HEK293 (cell line): ENCODE measurements around the gene QSOX1.

Experiments used
- CTCF ChIA-PET: fragments of 350-600 bp; formaldehyde crosslinking; extraction: SDS; loops from one replicate; lab custom pipeline; 2021; ENCODE audit warnings: antibody characterized with exemption; lab: Yijun Ruan, JAX
- POLR2A ChIA-PET: fragments of 300-600 bp; formaldehyde crosslinking; extraction: SDS; loops from one replicate; lab custom pipeline; 2020; ENCODE audit warnings: antibody characterized with exemption, inconsistent platforms; lab: Yijun Ruan, JAX
- H3K27ac ChIP-seq: fragments of 200-500 bp; sonication (Bioruptor generic); 2 replicates; pipeline ENCODE4 v1.5.1; 2014; ENCODE audit warnings: low read depth, low read length, control low read depth, inconsistent platforms; ENCODE audit errors: extremely low read depth
- H3K36me3 ChIP-seq, 2 experiments: fragments of 200-500 bp in 1 of 2; sonication (Bioruptor generic) in 1 of 2; 1 replicate in 1 of 2; 2 replicates in 1 of 2; pipeline ENCODE4 v1.5.1; 2014 to 2017; ENCODE audit warnings: inconsistent platforms in 2 of 2, low read length in 2 of 2; ENCODE audit not compliant: control insufficient read depth in 2 of 2, insufficient read depth in 1 of 2
- H3K4me1 ChIP-seq: fragments of 200-500 bp; sonication (Bioruptor generic); 2 replicates; pipeline ENCODE4 v1.5.1; 2014; ENCODE audit warnings: mild to moderate bottlenecking, low read length, inconsistent platforms; ENCODE audit not compliant: control insufficient read depth, insufficient read depth
- H3K4me3 ChIP-seq: 2 replicates; pipeline ENCODE4 v1.5.1; 2011; ENCODE audit warnings: low read depth, mild to moderate bottlenecking, control low read depth, low read length, moderate library complexity
- H3K9me3 ChIP-seq: fragments of 200-500 bp; sonication (Bioruptor generic); 2 replicates; pipeline ENCODE4 v1.5.1; 2014; ENCODE audit warnings: low read depth, low read length, inconsistent platforms; ENCODE audit not compliant: control insufficient read depth, insufficient read depth
- YY1 ChIP-seq: fragments of 450-650 bp; formaldehyde crosslinking; IDR thresholded peaks from 2 replicates; pipeline ENCODE4 v1.5.1; 2018; ENCODE audit warnings: missing biosample characterization, missing genetic modification characterization
- ZIC2 ChIP-seq: fragments of 450-650 bp; formaldehyde crosslinking; IDR thresholded peaks from 2 replicates; pipeline ENCODE4 v1.5.1; 2016; ENCODE audit warnings: missing biosample characterization, missing genetic modification characterization
- ZNF48 ChIP-seq: fragments of 450-650 bp; formaldehyde crosslinking; IDR thresholded peaks from 2 replicates; pipeline ENCODE4 v1.5.1; 2016; ENCODE audit warnings: missing biosample characterization, missing genetic modification characterization
- ZNF626 ChIP-seq: fragments of 450-650 bp; sonication (Bioruptor Pico); formaldehyde crosslinking; IDR thresholded peaks from 2 replicates; pipeline ENCODE4 v1.5.1; 2018; ENCODE audit warnings: missing biosample characterization, missing genetic modification characterization, inconsistent platforms
- ZNF658 ChIP-seq: fragments of 450-650 bp; formaldehyde crosslinking; IDR thresholded peaks from 2 replicates; pipeline ENCODE4; 2016; ENCODE audit warnings: missing biosample characterization, missing genetic modification characterization
- ZNF670 ChIP-seq: fragments of 450-650 bp; formaldehyde crosslinking; IDR thresholded peaks from 2 replicates; pipeline ENCODE4 v1.5.1; 2016; ENCODE audit warnings: missing biosample characterization, missing genetic modification characterization, low read depth
- ZNF692 ChIP-seq: fragments of 450-650 bp; formaldehyde crosslinking; IDR thresholded peaks from 2 replicates; pipeline ENCODE4 v1.5.1; 2016; ENCODE audit warnings: missing biosample characterization, missing genetic modification characterization
- ZNF704 ChIP-seq: fragments of 450-650 bp; formaldehyde crosslinking; IDR thresholded peaks from 2 replicates; pipeline ENCODE4 v1.5.1; 2016; ENCODE audit warnings: missing biosample characterization, missing genetic modification characterization
- TF ChIP-seq, protein P1 (sequence below): fragments of 450-650 bp; formaldehyde crosslinking; conservative IDR thresholded peaks from 2 replicates; pipeline ENCODE4 v1.5.1; 2016; ENCODE audit warnings: low read depth, missing biosample characterization, missing genetic modification characterization
- TF ChIP-seq, protein P2 (sequence below): fragments of 450-650 bp; formaldehyde crosslinking; IDR thresholded peaks from 2 replicates; pipeline ENCODE4 v1.5.1; 2016; ENCODE audit warnings: missing biosample characterization, missing genetic modification characterization
- TF ChIP-seq, protein P3 (sequence below): fragments of 450-650 bp; formaldehyde crosslinking; IDR thresholded peaks from 2 replicates; pipeline ENCODE4 v1.5.1; 2016; ENCODE audit warnings: missing biosample characterization, missing genetic modification characterization, borderline replicate concordance

The QSOX1 gene

GRCh38 chr1:180215856-180216625 lies 61.4 kb downstream of the QSOX1 start:
- CTCF ChIA-PET: interaction anchor here (0.7 kb wide), 1 partner anchor 23 kb away, joined by 3 read pairs; no protein-coding TSS in a partner anchor
- no peak overlapping the region for H3K27ac ChIP-seq
- no peaks in the 10 kb centered on the region for H3K4me1 ChIP-seq
- POLR2A ChIA-PET: no interaction called here
- H3K4me3 ChIP-seq: no peak overlapping the region
- TF ChIP-seq ZNF692 (tag by site-specific recombination): no peak
- no peak for TF ChIP-seq ZNF626
- no peak for TF ChIP-seq ZNF658 (tag by site-specific recombination)
- TF ChIP-seq ZNF48 (tag by site-specific recombination): no peak
- TF ChIP-seq, protein P1, sequence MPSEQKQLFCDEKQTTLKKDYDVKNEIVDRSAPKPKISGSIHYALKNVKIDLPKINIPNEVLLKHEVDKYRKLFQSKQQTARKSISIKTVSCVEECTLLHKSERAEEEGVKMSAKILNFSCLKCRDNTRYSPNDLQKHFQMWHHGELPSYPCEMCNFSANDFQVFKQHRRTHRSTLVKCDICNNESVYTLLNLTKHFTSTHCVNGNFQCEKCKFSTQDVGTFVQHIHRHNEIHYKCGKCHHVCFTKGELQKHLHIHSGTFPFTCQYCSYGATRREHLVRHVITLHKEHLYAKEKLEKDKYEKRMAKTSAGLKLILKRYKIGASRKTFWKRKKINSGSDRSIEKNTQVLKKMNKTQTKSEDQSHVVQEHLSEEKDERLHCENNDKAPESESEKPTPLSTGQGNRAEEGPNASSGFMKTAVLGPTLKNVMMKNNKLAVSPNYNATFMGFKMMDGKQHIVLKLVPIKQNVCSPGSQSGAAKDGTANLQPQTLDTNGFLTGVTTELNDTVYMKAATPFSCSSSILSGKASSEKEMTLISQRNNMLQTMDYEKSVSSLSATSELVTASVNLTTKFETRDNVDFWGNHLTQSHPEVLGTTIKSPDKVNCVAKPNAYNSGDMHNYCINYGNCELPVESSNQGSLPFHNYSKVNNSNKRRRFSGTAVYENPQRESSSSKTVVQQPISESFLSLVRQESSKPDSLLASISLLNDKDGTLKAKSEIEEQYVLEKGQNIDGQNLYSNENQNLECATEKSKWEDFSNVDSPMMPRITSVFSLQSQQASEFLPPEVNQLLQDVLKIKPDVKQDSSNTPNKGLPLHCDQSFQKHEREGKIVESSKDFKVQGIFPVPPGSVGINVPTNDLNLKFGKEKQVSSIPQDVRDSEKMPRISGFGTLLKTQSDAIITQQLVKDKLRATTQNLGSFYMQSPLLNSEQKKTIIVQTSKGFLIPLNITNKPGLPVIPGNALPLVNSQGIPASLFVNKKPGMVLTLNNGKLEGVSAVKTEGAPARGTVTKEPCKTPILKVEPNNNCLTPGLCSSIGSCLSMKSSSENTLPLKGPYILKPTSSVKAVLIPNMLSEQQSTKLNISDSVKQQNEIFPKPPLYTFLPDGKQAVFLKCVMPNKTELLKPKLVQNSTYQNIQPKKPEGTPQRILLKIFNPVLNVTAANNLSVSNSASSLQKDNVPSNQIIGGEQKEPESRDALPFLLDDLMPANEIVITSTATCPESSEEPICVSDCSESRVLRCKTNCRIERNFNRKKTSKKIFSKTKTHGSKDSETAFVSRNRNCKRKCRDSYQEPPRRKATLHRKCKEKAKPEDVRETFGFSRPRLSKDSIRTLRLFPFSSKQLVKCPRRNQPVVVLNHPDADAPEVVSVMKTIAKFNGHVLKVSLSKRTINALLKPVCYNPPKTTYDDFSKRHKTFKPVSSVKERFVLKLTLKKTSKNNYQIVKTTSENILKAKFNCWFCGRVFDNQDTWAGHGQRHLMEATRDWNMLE (tag by site-specific recombination): no peak
- TF ChIP-seq YY1 (tag by site-specific recombination): no peak
- no peak for TF ChIP-seq ZNF670
- TF ChIP-seq ZIC2: no peak
- TF ChIP-seq ZNF704: no peak
- TF ChIP-seq, protein P2, sequence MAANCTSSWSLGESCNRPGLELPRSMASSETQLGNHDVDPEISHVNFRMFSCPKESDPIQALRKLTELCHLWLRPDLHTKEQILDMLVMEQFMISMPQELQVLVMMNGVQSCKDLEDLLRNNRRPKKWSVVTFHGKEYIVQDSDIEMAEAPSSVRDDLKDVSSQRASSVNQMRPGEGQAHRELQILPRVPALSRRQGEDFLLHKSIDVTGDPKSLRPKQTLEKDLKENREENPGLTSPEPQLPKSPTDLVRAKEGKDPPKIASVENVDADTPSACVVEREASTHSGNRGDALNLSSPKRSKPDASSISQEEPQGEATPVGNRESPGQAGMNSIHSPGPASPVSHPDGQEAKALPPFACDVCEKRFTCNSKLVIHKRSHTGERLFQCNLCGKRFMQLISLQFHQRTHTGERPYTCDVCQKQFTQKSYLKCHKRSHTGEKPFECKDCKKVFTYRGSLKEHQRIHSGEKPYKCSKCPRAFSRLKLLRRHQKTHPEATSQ (tag by site-specific recombination): no peak
- H3K9me3 ChIP-seq: no peaks in the 10 kb centered on the region
- no peaks in the 10 kb centered on the region for H3K36me3 ChIP-seq

- CTCF ChIA-PET: interaction anchor here (1.0 to 1.1 kb wide), 2 partner anchors 36 to 266 kb away, joined by 3 to 7 read pairs; no protein-coding TSS in a partner anchor
Measured at GRCh38 chr1:180217006-180217405, 62.3 kb downstream of the QSOX1 start.

More at GRCh38 chr1:180217006-180217405, 62.3 kb downstream of the QSOX1 start:
- H3K9me3 ChIP-seq: no peaks in the 10 kb centered on the region
- no peaks in the 10 kb centered on the region for H3K36me3 ChIP-seq
- TF ChIP-seq, protein P3, sequence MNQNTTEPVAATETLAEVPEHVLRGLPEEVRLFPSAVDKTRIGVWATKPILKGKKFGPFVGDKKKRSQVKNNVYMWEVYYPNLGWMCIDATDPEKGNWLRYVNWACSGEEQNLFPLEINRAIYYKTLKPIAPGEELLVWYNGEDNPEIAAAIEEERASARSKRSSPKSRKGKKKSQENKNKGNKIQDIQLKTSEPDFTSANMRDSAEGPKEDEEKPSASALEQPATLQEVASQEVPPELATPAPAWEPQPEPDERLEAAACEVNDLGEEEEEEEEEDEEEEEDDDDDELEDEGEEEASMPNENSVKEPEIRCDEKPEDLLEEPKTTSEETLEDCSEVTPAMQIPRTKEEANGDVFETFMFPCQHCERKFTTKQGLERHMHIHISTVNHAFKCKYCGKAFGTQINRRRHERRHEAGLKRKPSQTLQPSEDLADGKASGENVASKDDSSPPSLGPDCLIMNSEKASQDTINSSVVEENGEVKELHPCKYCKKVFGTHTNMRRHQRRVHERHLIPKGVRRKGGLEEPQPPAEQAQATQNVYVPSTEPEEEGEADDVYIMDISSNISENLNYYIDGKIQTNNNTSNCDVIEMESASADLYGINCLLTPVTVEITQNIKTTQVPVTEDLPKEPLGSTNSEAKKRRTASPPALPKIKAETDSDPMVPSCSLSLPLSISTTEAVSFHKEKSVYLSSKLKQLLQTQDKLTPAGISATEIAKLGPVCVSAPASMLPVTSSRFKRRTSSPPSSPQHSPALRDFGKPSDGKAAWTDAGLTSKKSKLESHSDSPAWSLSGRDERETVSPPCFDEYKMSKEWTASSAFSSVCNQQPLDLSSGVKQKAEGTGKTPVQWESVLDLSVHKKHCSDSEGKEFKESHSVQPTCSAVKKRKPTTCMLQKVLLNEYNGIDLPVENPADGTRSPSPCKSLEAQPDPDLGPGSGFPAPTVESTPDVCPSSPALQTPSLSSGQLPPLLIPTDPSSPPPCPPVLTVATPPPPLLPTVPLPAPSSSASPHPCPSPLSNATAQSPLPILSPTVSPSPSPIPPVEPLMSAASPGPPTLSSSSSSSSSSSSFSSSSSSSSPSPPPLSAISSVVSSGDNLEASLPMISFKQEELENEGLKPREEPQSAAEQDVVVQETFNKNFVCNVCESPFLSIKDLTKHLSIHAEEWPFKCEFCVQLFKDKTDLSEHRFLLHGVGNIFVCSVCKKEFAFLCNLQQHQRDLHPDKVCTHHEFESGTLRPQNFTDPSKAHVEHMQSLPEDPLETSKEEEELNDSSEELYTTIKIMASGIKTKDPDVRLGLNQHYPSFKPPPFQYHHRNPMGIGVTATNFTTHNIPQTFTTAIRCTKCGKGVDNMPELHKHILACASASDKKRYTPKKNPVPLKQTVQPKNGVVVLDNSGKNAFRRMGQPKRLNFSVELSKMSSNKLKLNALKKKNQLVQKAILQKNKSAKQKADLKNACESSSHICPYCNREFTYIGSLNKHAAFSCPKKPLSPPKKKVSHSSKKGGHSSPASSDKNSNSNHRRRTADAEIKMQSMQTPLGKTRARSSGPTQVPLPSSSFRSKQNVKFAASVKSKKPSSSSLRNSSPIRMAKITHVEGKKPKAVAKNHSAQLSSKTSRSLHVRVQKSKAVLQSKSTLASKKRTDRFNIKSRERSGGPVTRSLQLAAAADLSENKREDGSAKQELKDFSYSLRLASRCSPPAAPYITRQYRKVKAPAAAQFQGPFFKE (tag by site-specific recombination): no peak
- TF ChIP-seq, all 188 proteins: peak for 0
- H3K4me3 ChIP-seq: no peak overlapping the region
- H3K4me1 ChIP-seq: no peaks in the 10 kb centered on the region
- POLR2A ChIA-PET: no interaction called here
- no peak overlapping the region for H3K27ac ChIP-seq
